Measurements from ENCODE around the gene TRAK2. TPM values are rescaled to one million over a fixed set of nuclear protein-coding genes. Genes with fewer than 3 reads are reported as not detected.

Gene TRAK2
- total RNA-seq, 1 donor from 2014 or later, result 66.5 TPM

DNA sequence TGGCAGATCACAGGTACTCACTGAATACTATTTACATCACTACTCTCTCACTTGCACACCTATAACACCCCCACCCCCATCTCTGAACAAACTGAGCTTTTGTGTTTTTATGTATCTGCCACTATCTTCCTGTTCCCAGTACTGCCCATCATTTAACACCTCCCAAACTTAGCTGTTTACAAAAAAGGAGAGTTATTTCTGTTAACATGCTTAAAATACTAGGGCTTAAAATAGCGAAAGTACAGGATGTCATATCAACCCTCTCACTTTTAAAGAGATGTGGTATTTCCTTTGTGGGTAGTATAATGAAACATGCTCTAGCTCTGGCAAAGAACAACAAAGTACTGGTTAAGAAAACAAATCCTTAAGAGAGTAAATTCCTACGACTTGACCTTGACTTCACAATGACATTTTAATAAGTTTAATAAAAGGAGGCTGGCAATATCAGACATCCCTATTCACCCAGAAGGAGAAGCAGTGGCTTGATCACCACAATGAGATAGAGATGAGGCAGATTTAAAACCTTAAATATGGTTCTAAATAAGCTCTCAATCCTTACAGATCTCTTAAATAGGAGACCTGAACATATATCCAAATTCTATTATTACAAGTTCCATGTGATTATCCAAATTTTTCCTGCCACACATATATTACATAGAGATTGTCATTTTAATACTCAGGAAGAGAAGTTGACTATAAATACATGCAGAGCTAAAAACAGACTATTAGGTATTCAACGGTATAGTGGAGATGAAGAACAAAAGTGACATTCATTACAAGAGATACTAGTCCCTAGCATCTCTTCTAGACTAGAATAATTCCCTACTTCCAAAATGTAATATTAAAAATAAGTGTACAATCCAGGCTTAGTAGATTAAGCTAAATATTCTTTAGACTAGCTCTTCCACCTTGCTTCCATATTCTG lies 36.9 kb downstream of the TRAK2 start:
- DNase-seq (no peak), ATAC-seq (peak; percentile 70 to 76)
- intact Hi-C loops (cut with DNase I), result no loop called here
- H3K27ac ChIP-seq, result no peak overlapping the region
- H3K4me3 ChIP-seq, result no peak overlapping the region
- H3K27me3 ChIP-seq (ENCODE audit: low read depth), result no peaks in the 10 kb centered on the region
- H3K36me3 ChIP-seq, result peaks cover 3% of the 10 kb centered on the region
- peaks cover 35% of the 10 kb centered on the region for H3K4me1 ChIP-seq
- H3K9me3 ChIP-seq, result no peaks in the 10 kb centered on the region
- TF ChIP-seq, protein P1, sequence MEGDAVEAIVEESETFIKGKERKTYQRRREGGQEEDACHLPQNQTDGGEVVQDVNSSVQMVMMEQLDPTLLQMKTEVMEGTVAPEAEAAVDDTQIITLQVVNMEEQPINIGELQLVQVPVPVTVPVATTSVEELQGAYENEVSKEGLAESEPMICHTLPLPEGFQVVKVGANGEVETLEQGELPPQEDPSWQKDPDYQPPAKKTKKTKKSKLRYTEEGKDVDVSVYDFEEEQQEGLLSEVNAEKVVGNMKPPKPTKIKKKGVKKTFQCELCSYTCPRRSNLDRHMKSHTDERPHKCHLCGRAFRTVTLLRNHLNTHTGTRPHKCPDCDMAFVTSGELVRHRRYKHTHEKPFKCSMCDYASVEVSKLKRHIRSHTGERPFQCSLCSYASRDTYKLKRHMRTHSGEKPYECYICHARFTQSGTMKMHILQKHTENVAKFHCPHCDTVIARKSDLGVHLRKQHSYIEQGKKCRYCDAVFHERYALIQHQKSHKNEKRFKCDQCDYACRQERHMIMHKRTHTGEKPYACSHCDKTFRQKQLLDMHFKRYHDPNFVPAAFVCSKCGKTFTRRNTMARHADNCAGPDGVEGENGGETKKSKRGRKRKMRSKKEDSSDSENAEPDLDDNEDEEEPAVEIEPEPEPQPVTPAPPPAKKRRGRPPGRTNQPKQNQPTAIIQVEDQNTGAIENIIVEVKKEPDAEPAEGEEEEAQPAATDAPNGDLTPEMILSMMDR (IDR thresholded peaks at IDR 0.05), result no peak

DNA sequence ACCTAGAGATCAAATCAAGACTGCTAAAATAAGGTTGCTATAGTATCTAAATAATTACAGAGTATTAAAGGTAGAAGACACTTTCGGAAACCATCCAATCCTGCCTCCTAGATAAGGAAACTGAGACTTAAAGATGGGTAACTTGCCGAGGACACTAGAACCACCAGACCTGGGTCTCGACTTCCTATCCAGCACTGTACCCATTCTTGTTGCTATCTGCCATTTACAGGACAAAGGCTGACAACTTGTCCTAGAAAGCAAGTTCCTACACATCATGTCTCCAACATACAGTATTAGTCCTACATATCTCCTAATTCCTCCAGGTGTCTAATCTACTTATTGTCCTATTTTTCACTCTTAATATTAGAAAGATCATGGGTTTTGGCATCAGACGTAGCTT lies 37.7 kb downstream of the TRAK2 start:
- peaks cover 29% of the 10 kb centered on the region for H3K4me1 ChIP-seq
- DNase-seq, result no peak
- no peak overlapping the region for H3K27ac ChIP-seq
- intact Hi-C loops (cut with DNase I), result no loop called here
- no peaks in the 10 kb centered on the region for H3K9me3 ChIP-seq
- no peak for ATAC-seq
- no peak overlapping the region for H3K4me3 ChIP-seq
- H3K36me3 ChIP-seq, result no peaks in the 10 kb centered on the region
- TF ChIP-seq, protein P1 (IDR thresholded peaks at IDR 0.05), result no peak
- no peaks in the 10 kb centered on the region for H3K27me3 ChIP-seq (ENCODE audit: low read depth)

DNA sequence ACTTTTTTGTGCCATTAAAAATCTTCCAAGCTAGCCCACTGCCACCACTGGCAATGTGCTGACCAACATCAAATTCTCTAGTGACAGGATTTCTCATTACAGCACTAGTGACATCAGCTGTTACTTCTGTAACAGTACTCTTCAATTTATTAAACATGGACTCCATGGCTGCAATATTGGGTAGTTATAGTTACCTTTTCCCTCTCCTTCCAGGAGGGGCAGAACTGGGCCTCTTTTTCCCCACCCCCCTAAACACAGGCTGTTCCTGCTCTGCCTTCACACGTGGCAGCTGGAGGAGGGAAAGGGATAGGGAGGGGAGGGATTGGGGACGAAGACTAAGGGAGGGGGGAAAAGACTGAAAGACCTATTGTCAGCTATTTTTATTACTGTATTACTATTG lies 38.1 kb downstream of the TRAK2 start:
- DNase-seq, result no peak
- Histone ChIP-seq H3K4me1 (peaks cover 28% of the 10 kb centered on the region), H3K36me3 (no peaks in the 10 kb centered on the region), H3K4me3 (no peak overlapping the region), H3K9me3 (no peaks in the 10 kb centered on the region), H3K27ac (no peak overlapping the region), H3K27me3 (ENCODE audit: low read depth) (no peaks in the 10 kb centered on the region)
- no peak for ATAC-seq
- TF ChIP-seq, protein P1 (IDR thresholded peaks at IDR 0.05), result no peak
- intact Hi-C loops (cut with DNase I), result no loop called here

DNA sequence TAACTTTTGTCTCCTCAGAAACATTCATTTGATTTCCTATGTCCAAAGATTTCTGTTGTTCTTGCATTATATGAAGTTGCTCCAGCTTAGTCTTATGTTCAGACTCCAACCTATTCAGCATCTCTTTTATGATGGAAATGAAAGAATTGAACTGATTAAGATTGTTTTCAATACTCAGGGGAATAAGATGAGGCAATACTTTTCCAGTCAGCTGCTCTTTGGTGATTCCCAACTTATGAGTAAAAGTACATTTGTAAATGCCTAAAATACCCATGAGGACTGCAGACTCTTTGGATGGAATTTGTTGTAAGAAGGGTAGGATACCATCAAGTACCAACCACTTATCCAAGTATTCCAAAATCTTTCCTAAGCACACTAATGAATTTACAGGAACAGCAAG lies 39.8 kb downstream of the TRAK2 start:
- no peaks in the 10 kb centered on the region for H3K27me3 ChIP-seq (ENCODE audit: low read depth)
- H3K27ac ChIP-seq, result no peak overlapping the region
- H3K9me3 ChIP-seq, result no peaks in the 10 kb centered on the region
- no peak overlapping the region for H3K4me3 ChIP-seq
- no peak for ATAC-seq
- H3K36me3 ChIP-seq, result no peaks in the 10 kb centered on the region
- TF ChIP-seq, protein P1 (IDR thresholded peaks at IDR 0.05), result no peak
- H3K4me1 ChIP-seq, result peaks cover 39% of the 10 kb centered on the region
- intact Hi-C loops (cut with DNase I), result no loop called here
- no peak for DNase-seq

DNA sequence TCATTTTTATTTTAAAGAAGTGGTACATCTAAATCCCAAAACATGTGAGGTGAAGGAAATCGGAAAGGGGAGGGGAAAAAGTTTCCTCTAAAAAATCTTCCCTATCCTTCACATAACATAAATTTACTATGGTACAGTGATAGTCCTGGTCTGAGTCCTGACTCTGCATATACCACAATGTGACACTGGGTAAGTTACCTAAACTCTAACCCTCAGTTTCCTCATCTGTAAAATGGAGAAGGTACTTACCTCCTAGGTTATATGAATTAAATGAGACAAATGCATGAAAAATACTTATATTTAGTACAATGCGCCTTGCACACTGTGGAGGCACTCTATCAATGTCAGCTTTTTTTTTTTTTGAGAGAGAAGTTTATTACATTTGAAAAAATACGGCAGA lies 42.3 kb downstream of the TRAK2 start:
- DNase-seq, result no peak
- ATAC-seq, result no peak
- peaks cover 43% of the 10 kb centered on the region for H3K4me1 ChIP-seq
- H3K27ac ChIP-seq, result no peak overlapping the region
- no peaks in the 10 kb centered on the region for H3K36me3 ChIP-seq
- TF ChIP-seq, protein P1 (IDR thresholded peaks at IDR 0.05), result no peak
- no peaks in the 10 kb centered on the region for H3K9me3 ChIP-seq
- H3K27me3 ChIP-seq (ENCODE audit: low read depth), result no peaks in the 10 kb centered on the region
- H3K4me3 ChIP-seq, result no peak overlapping the region
- intact Hi-C loops (cut with DNase I), result no loop called here
